H9 (cell line): Measurements from ENCODE around the gene WDR83. TPM values are rescaled to one million over a fixed set of nuclear protein-coding genes. Genes with fewer than 3 reads are reported as not detected.

Experiments used
- DNase-seq: peaks from one replicate; pipeline ENCODE4 v3.0.0-alpha.2; 2017
- H2AFZ ChIP-seq: one replicate; pipeline ENCODE4 v1.6.1; 2013; ENCODE audit warnings: mild to moderate bottlenecking, low read length, control low read depth, moderate library complexity
- H2AK5ac ChIP-seq: 2 replicates; pipeline ENCODE4 v1.6.1; 2013; ENCODE audit warnings: low read length, control low read depth, mixed read lengths; ENCODE audit not compliant: insufficient read length
- H2BK120ac ChIP-seq: one replicate; pipeline ENCODE4 v1.6.1; 2013; ENCODE audit warnings: low read depth, mild to moderate bottlenecking, low read length, control low read depth, inconsistent platforms; ENCODE audit not compliant: poor library complexity, severe bottlenecking
- H2BK12ac ChIP-seq: 2 replicates; pipeline ENCODE4 v1.6.1; 2013; ENCODE audit warnings: low read length, control low read depth, mixed read lengths, low read depth; ENCODE audit not compliant: insufficient read length
- H2BK15ac ChIP-seq: 2 replicates; pipeline ENCODE4 v1.6.1; 2013; ENCODE audit warnings: low read depth, low read length, control low read depth
- H2BK20ac ChIP-seq: one replicate; pipeline ENCODE4 v1.6.1; 2013; ENCODE audit warnings: low read depth, mild to moderate bottlenecking, low read length, control low read depth, inconsistent platforms; ENCODE audit not compliant: poor library complexity, severe bottlenecking
- H2BK5ac ChIP-seq: 2 replicates; pipeline ENCODE4 v1.6.1; 2013; ENCODE audit warnings: low read length, control low read depth, mixed read lengths; ENCODE audit not compliant: insufficient read length
- H3K14ac ChIP-seq: 2 replicates; pipeline ENCODE4 v1.6.1; 2013; ENCODE audit warnings: low read length, control low read depth; ENCODE audit not compliant: insufficient read depth
- H3K18ac ChIP-seq: 2 replicates; pipeline ENCODE4 v1.6.1; 2013; ENCODE audit warnings: low read depth, mild to moderate bottlenecking, mixed read lengths, low read length, control low read depth; ENCODE audit not compliant: insufficient read length
- H3K23ac ChIP-seq: 2 replicates; pipeline ENCODE4 v1.6.1; 2013; ENCODE audit warnings: low read length, control low read depth, mixed read lengths, low read depth; ENCODE audit not compliant: insufficient read length
- H3K23me2 ChIP-seq: 2 replicates; pipeline ENCODE4 v1.6.1; 2013; ENCODE audit warnings: low read depth, mild to moderate bottlenecking, mixed read lengths, low read length, control low read depth; ENCODE audit not compliant: insufficient read length, poor library complexity, severe bottlenecking
- H3K27ac ChIP-seq: 2 replicates; pipeline ENCODE4 v1.5.1; 2013; ENCODE audit warnings: low read length, control low read depth, mixed read lengths, low read depth; ENCODE audit not compliant: insufficient read length
- H3K27me3 ChIP-seq: 2 replicates; pipeline ENCODE4 v1.6.1; 2013; ENCODE audit warnings: low read length, control low read depth, inconsistent platforms; ENCODE audit not compliant: insufficient read depth
- H3K4ac ChIP-seq: 2 replicates; pipeline ENCODE4 v1.6.1; 2013; ENCODE audit warnings: low read depth, mild to moderate bottlenecking, control low read depth, inconsistent platforms, low read length, moderate library complexity
- H3K4me1 ChIP-seq: 2 replicates; pipeline ENCODE4 v1.6.1; 2013; ENCODE audit warnings: low read length, control low read depth, inconsistent platforms; ENCODE audit not compliant: insufficient read depth
- H3K4me2 ChIP-seq: 2 replicates; pipeline ENCODE4 v1.6.1; 2013; ENCODE audit warnings: low read length, control low read depth, mixed read lengths; ENCODE audit not compliant: insufficient read length, insufficient read depth
- H3K56ac ChIP-seq: 2 replicates; pipeline ENCODE4 v1.6.1; 2013; ENCODE audit warnings: low read depth, mild to moderate bottlenecking, mixed read lengths, low read length, control low read depth; ENCODE audit not compliant: insufficient read length
- H3K79me1 ChIP-seq: 2 replicates; pipeline ENCODE4 v1.6.1; 2013; ENCODE audit warnings: low read depth, mild to moderate bottlenecking, moderate library complexity, low read length, control low read depth, inconsistent platforms; ENCODE audit not compliant: insufficient read depth, poor library complexity, severe bottlenecking
- H3K79me2 ChIP-seq: 2 replicates; pipeline ENCODE4 v1.6.1; 2013; ENCODE audit warnings: low read length, control low read depth, inconsistent platforms; ENCODE audit not compliant: insufficient read depth
- H3K9ac ChIP-seq: 2 replicates; pipeline ENCODE4 v1.6.1; 2013; ENCODE audit warnings: low read length, control low read depth, mixed read lengths; ENCODE audit not compliant: insufficient read length; ENCODE audit errors: extremely low read depth
- H3K9me3 ChIP-seq: one replicate; pipeline ENCODE4 v1.6.1; 2013; ENCODE audit warnings: low read depth, low read length, inconsistent platforms; ENCODE audit not compliant: control insufficient read depth
- H3T11ph ChIP-seq: one replicate; pipeline ENCODE4 v1.6.1; 2013; ENCODE audit warnings: mild to moderate bottlenecking, low read length, control low read depth, inconsistent platforms
- H4K20me1 ChIP-seq: one replicate; pipeline ENCODE4 v1.6.1; 2013; ENCODE audit not compliant: control insufficient read depth, insufficient read length, insufficient read depth
- H4K5ac ChIP-seq: 2 replicates; pipeline ENCODE4 v1.6.1; 2013; ENCODE audit warnings: low read depth, mild to moderate bottlenecking, mixed read lengths, low read length, control low read depth; ENCODE audit not compliant: insufficient read length
- H4K8ac ChIP-seq: replicated peaks from 2 replicates; pipeline ENCODE4 v1.6.1; 2013; ENCODE audit warnings: low read length, control low read depth, mixed read lengths, low read depth; ENCODE audit not compliant: insufficient read length
- H4K91ac ChIP-seq: 2 replicates; pipeline ENCODE4 v1.6.1; 2013; ENCODE audit warnings: low read depth, mild to moderate bottlenecking, moderate library complexity, mixed read lengths, low read length, control low read depth; ENCODE audit not compliant: insufficient read length
- H3K27ac Mint-ChIP-seq, 3 experiments: 2 replicates in 2 of 3; 3 replicates in 1 of 3; pipeline ENCODE4 v1.8.0; 2020 to 2021; ENCODE audit warnings: mixed read lengths in 3 of 3, mild to moderate bottlenecking in 1 of 3, moderate library complexity in 1 of 3
- H3K27me3 Mint-ChIP-seq: 2 replicates; pipeline ENCODE4 v1.8.0; 2021; ENCODE audit warnings: low read depth, mild to moderate bottlenecking, moderate library complexity, mixed read lengths
- H3K36me3 Mint-ChIP-seq, 3 experiments: 2 replicates in 2 of 3; 3 replicates in 1 of 3; pipeline ENCODE4 v1.8.0; 2020 to 2021; ENCODE audit warnings: low read depth in 3 of 3, mixed read lengths in 3 of 3; ENCODE audit not compliant: insufficient read depth in 1 of 3
- H3K4me1 Mint-ChIP-seq, 2 experiments: 2 replicates each; pipeline ENCODE4 v1.8.0; 2020; ENCODE audit warnings: mixed read lengths in 2 of 2
- H3K4me3 Mint-ChIP-seq, 2 experiments: 2 replicates in 1 of 2; 3 replicates in 1 of 2; pipeline ENCODE4 v1.8.0; 2020 to 2021; ENCODE audit warnings: mild to moderate bottlenecking in 2 of 2, mixed read lengths in 2 of 2, moderate library complexity in 1 of 2
- H3K9me3 Mint-ChIP-seq, 2 experiments: 2 replicates in 1 of 2; 3 replicates in 1 of 2; pipeline ENCODE4 v1.8.0; 2020; ENCODE audit warnings: mild to moderate bottlenecking in 2 of 2, mixed read lengths in 2 of 2, moderate library complexity in 1 of 2
- WGBS: extraction: QIAGEN DNeasy Blood & Tissue Kit; methylation state at CpG from one replicate; pipeline ENCODE4 v1.1.7; 2013; ENCODE audit warnings: missing lambda C conversion rate, low lambda C conversion rate, mixed read lengths; ENCODE audit not compliant: insufficient read length; ENCODE audit errors: extremely low coverage; 5-methylcytosine and 5-hydroxymethylcytosine counted together
- total RNA-seq: library from RNA; stranded (reverse); gene quantifications from 2 replicates; pipeline ENCODE4 v1.2.1, GENCODE V29; 2021
- TF ChIP-seq, protein P1 (sequence below): fragments of 200-600 bp; sonication (generic); conservative IDR thresholded peaks from 3 replicates; pipeline ENCODE4 v1.8.0; 2021; ENCODE audit warnings: antibody characterized with exemption, mild to moderate bottlenecking

WDR83 gene
- total RNA-seq, 1 experiment from 2014 or later: 21.0 TPM

DNA sequence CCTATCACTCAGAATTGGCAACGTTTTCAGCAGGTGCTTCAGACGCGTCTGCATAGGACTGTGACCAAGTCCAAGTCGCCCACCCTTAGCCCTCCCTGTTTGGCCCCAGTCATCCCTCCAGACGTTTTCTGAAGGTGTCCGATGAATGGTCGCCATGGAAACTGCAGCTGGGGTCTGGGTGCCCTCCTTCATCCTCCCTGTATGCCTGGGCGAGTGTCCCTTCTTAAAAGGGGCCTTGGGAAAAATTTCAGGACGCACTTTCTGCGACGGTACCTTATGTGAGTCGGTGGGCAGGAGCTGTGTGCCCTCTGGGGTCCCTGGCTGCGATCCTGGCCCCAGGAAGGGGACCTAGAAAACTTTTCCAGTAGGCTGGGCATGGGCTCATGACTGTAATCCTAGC, 25.2 kb upstream of the WDR83 start:
- H3K4me3 Mint-ChIP-seq: no peak overlapping the region
- Histone ChIP-seq H3K79me2 (no peaks in the 10 kb centered on the region), H4K8ac (no peak overlapping the region), H2AK5ac (no peak overlapping the region), H4K91ac (no peak overlapping the region), H2BK12ac (no peak overlapping the region), H3K14ac (no peak overlapping the region), H3K27ac (no peak overlapping the region), H3K4me1 (no peaks in the 10 kb centered on the region), H3K79me1 (no peaks in the 10 kb centered on the region), H3K9me3 (no peaks in the 10 kb centered on the region), H3K56ac (no peak overlapping the region), H4K20me1 (no peaks in the 10 kb centered on the region), H3K27me3 (no peaks in the 10 kb centered on the region), H3K4me2 (no peak overlapping the region), H4K5ac (no peak overlapping the region), H3K23me2 (peaks cover 4% of the 10 kb centered on the region), H3K9ac (no peak overlapping the region), H3T11ph (no peak overlapping the region), H2BK5ac (no peak overlapping the region), H3K23ac (no peak overlapping the region), H2BK15ac (no peak overlapping the region), H3K4ac (no peak overlapping the region), H3K18ac (no peak overlapping the region), H2BK120ac (no peak overlapping the region), H2BK20ac (no peak overlapping the region), H2AFZ (no peak overlapping the region)
- H3K27ac Mint-ChIP-seq: no peak overlapping the region
- H3K27me3 Mint-ChIP-seq: peaks cover 12% of the 10 kb centered on the region
- TF ChIP-seq, protein P1, sequence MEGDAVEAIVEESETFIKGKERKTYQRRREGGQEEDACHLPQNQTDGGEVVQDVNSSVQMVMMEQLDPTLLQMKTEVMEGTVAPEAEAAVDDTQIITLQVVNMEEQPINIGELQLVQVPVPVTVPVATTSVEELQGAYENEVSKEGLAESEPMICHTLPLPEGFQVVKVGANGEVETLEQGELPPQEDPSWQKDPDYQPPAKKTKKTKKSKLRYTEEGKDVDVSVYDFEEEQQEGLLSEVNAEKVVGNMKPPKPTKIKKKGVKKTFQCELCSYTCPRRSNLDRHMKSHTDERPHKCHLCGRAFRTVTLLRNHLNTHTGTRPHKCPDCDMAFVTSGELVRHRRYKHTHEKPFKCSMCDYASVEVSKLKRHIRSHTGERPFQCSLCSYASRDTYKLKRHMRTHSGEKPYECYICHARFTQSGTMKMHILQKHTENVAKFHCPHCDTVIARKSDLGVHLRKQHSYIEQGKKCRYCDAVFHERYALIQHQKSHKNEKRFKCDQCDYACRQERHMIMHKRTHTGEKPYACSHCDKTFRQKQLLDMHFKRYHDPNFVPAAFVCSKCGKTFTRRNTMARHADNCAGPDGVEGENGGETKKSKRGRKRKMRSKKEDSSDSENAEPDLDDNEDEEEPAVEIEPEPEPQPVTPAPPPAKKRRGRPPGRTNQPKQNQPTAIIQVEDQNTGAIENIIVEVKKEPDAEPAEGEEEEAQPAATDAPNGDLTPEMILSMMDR: no peak
- peaks cover 2 to 4% (median 2%) of the 10 kb centered on the region in 3 experiments; a peak in 2 of 7 replicates for H3K36me3 Mint-ChIP-seq
- peaks cover 2 to 3% of the 10 kb centered on the region in 2 experiments; a peak in 1 of 4 replicates for H3K4me1 Mint-ChIP-seq
- no CpG with 5 or more reads among the region's 13 CpGs for WGBS
- no peak for DNase-seq
- peaks cover 3 to 4% of the 10 kb centered on the region in 2 experiments; a peak in 3 of 5 replicates for H3K9me3 Mint-ChIP-seq
